Activated CD8-positive, alpha-beta memory T cell treated with anti-CD3 and anti-CD28 coated beads for 48 hours (primary cell): ENCODE results near the gene CARS1.

Experiments used
- DNase-seq, 3 experiments: peaks; one replicate each; pipeline ENCODE4 v3.0.0-alpha.2; 2020; ENCODE audit warnings: low read depth in 2 of 3, low spot score in 2 of 3

Gene CARS1

DNA sequence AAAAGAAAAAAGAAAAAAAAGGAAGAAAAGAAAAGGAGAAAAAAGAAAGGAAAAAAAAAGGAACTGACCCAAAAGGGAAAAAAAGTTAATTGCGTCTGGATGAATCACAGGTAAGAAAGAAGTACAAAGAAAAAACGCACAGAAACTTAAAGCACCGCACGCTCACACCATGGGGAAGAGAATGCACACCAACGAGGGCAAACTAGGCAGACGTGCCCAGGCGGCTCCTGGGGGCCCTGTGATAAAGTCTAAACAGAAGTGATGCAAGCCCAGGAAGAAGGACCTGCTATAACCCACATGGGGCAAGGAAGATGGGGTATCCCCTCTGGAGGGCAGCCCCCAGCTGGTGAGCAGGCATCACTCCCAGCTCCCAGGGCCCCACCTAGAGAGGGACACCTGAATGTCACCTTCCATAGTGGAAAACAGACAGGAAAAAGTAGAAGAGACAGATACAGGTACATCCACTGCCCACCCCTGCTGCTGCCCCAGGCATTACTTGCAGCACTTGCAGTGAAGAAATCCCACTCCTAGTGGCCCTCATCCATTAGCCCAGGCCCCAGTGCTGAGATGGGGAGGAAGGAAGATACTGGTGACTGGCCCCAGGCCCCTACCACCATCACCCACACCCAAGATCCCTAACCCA is 94.0 kb downstream of the CARS1 start:
- no peak for DNase-seq

- no peak for DNase-seq
Observed at GRCh38 chr11:2961080-2961479, 96.1 kb downstream of the CARS1 start.

DNA sequence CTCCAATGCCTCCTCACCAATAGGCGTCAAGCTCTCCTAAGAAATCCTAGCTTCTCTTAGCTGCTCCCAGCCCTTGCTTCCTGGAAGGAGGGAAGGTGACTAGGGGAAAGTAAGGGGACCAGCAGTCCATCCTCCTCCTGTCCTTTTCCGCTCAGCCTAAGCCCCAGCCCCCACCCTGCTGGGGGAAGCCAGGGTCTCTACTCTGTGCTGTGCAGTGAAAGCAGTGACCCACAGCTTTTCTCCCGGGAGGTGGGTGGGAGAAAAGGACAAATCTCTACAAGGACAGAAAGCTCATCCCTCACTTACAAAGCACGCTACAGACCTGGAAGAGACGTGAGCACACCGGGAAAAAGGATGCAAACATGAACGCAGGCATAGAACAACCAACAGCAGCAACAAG is 97.1 kb downstream of the CARS1 start:
- no peak for DNase-seq

- DNase-seq: no peak
Observed at GRCh38 chr11:2958251-2958650, 99.0 kb downstream of the CARS1 start.

DNA sequence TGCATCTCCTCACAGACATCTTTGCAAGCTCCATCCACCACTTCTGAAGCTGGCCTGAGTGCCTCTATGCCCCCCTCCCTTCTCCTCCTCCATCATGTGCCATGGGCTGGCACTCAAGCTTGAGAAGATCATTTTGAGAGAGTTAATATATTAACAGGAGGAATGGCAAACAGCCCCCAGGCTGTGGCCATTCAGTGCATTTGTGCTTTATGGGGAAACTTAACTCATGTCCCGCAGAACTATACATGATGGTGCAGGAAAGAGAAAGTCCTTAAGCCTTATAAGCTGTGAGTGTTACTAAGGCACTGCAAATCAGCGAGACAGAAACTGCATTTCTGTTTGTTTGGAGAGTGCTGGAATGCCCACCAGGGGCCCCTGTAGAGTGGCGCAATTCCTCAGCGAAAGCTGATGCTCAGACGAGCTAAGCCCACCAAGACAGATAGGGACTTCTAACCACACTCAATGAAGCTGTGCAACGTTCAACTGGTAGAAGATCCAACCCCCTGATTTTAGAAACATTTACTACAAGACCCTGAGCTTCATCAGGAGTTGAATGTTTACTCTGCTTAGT is 101.2 kb downstream of the CARS1 start:
- DNase-seq: no peak

DNA sequence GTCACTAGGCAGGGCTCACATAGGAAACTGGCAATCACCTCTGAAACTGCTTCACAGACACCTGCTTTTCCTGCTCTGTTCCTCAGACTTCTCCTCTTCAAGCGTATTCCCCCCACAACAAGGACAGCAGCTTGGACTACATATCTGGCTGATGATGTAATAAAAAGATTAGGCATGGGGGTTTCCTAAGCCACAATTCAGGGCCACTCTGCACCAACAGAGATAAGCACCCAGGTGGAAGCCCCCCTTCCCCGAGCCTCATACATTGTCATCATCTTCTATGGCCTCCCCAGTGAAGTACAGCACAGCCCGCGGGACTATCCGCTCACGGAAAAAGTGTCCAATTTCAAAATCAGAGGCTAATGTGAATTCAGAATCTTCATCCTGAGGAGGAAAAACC is 103.0 kb downstream of the CARS1 start:
- no peak for DNase-seq

DNA sequence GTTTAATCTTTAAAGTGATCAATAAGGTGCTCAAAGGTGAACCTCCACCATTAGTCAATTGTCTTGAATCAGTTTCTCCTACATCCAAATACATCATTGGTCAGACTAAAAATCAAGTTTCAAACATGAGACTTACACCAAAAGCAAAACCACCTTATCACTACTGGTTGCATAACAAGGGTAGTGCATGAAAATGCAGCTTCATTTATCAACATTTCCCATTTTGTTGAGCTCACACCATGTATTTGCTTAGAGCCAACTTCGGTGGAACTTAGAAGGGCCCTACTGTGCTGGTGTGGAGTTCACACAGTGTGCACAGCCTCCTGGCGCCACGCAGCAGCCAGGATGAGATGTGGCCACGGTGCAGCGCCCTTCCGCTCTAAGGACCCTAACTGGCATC is 104.9 kb downstream of the CARS1 start:
- no peak for DNase-seq

- DNase-seq: no peak
Observed at GRCh38 chr11:2951231-2952110, 105.8 kb downstream of the CARS1 start.
